Measurements from ENCODE around the gene NOP10.
"Not testable (repeated sequence)": the region's sequence is repeated elsewhere in the genome, so short reads cannot be mapped to it uniquely, and the experiment has no call there.

NOP10 gene

DNA sequence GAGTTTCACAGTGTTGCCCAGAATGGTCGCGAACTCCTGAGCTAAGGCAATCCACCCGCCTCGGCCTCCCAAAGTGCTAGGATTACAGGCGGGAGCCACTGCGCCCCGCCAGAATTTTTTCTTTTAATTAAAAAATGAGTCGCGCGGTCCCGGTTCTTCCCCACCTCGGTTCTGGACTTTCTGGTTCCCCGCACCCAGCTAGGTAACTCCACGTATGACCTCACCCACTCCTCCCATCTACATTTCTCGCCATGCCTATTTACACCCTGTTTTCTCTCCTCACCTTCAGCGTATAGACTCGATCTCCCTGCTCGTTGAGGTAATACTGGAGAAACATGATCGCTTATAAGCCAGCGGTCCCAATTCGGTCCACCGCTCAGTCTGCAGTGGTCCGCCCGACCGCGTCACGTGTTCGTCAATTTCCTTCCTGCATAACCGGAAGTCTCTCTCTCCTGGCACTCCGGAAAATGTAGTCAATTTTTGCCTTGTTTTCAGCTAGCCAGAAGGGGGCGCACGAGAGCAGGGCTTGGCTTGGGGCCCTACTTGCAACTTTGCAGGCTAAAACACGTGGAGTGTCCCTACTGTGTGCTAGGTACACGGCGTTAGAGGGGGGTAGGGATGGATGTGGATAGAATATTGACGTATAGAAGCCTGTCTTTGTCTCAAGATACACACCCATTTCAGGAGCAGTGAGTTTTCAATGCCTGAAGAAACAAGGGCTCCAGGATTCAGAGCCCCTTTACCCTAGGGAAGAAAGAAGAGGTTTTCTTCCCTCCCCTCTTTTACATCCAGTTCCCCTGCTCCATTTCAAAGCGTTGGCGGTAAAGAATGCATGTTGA lies at the start of gene NOP10, which contains the start of gene NUTM1:
TSS of gene NOP10 (minus strand) at position 400 of the 839 bp plus-strand sequence. CDS start at position 337, 63 bp downstream.
TSS of gene NUTM1 (plus strand) at position 579 of the 839 bp plus-strand sequence. CDS start 382 bp downstream, outside the sequence.
- DNase-seq (ENCODE audit: low spot score) = peak; percentile 96

DNA sequence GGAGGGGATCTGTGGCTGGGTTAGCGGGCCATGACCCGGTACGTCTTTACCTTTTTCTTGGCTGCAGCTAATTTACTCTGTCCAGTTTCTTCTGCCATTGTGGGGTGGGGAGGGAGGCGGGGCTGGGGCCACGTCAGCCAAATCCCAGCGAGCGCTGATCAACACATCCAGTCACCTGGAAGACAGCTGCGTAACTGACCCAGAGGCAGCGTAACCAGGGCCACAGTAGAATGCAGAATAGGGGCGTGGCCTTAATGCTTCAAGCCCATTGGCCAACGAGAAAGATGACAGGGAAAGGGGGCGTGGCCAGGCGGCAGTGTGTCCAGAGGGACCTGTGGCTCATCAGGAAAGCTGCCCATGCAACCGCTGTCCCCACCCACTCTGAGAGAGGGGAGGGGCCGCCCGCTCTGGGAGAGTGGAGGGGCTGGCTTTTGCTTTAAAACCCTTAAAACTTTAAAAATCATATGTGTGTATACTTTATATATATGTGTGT lies 46.7 kb upstream of the NOP10 start:
- DNase-seq (ENCODE audit: low spot score) = not testable (repeated sequence)

DNA sequence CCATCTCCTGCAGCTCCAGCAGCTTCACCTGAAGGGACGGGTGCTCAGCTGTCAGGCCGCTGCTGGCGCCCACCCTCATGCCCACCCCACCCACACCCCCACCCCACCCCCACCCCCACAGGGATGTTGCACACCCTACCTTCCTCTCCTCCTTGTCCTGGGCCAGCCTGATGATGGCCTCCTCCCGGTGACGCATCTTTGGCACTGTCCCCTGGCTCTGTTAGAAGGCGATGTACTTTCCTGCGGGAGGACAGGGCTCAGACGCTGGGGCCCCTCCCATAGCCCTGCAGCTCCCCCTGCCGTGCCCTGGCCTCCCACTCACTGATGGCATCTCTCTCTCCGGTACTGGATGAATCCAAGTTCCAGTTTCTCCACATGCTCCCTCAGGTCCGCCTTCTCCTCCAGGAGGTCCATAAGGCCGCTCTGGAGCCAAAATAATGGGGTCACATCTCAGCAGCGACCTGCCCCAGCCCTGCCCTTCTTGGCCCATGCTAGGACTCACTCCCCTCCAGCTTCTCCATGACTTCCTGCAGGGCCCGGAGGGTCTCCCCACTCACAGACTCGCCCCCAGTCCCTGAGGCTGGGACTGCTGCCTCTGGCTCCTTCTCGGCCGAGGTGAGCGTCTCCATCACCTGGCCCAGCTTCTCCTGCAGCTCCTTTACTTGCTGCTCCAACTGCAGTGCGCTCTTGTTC lies 39.0 kb upstream of the NOP10 start:
- not testable (repeated sequence) for DNase-seq (ENCODE audit: low spot score)

DNA sequence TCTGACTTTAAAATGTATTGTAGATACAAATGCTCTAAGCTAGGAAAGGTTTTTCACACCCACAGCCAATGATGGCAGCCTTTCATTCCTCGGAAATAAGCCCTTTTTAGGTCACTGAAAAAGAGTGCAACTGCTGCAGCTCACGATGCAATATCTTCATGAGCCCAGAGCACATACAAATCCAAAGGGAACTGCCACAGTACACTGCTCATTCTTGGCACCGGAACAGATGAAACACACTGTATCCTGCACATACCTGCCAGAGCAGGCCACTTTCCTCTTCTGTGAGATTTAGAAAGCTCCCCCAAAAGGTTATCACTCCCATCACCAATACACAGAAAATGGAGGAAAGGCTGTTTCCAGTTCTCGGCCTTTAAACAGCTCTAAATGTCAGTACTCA lies 37.6 kb upstream of the NOP10 start:
- not testable (repeated sequence) for DNase-seq (ENCODE audit: low spot score)

DNA sequence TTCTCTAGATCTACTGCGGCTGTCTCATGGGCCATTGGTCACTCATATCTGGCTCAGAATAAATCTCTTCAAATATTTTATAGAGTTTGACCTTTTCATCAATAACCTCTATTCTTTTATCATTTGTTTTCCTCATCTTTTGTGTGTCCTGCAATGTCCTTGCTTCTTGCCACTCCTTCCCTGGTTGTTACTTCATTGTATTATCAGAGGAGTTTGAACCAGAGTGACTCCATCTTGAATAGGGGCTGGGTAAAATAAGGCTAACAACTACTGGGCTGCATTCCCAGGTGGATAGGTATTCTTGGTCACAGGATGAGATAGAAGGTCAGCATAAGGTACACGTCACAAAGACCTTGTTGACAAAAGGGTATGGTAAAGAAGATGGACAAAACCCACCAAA lies 33.9 kb upstream of the NOP10 start:
- DNase-seq (ENCODE audit: low spot score) = no peak

DNA sequence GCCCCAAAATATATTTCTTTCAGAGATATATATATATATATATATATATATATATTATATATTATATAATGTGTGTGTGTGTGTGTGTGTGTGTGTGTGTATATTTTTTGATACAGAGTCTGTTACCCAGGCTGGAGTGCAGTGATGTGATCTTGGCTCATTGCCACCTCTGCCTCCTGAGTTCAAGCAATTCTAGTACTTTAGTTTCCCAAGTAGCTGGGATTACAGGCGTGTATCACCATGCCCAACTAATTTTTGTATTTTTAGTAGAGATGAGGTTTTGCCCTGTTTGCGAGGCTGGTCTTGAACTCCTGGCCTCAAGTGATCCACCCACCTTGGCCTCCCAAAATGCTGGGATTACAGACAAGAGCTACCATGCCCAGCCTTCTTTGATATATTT lies 32.6 kb upstream of the NOP10 start:
- DNase-seq (ENCODE audit: low spot score) = not testable (repeated sequence)

DNA sequence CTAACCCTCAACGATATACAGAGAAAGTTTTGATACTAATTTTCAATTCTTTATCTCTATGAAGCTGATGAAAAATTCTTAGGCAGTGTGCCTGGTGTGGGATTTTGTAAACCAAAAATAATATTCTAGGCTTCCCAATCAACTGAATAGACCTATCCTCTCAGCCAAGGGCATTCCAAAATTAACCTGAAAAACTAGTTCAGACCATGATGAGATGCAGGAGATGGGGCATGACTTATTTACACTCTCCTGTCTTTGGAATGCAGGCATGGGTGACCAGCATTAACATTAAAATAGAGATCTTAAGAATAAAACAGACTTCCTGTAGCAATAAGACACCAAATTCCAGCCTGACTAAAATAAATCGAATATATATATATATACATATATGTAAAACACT lies 31.9 kb upstream of the NOP10 start:
- DNase-seq (ENCODE audit: low spot score) = no peak

DNA sequence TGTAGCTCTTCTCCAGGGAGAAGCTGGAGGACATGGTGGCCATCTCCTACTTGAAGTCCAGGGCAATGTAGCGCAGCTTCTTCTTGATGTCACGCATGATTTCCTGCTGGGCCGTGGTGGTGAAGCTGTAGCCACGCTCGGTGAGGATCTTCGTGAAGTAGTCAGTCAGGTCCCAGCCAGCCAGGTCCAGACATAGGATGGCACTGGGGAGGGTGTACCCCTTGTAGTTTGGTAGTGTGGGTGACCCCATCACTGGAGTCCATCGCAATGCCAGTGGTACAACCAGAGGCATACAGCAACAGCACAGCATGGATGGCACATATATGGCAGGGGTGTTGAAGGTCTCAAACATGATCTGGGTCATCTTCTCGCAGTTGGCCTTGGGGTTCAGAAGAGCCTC lies 31.0 kb upstream of the NOP10 start:
- no peak for DNase-seq (ENCODE audit: low spot score)

DNA sequence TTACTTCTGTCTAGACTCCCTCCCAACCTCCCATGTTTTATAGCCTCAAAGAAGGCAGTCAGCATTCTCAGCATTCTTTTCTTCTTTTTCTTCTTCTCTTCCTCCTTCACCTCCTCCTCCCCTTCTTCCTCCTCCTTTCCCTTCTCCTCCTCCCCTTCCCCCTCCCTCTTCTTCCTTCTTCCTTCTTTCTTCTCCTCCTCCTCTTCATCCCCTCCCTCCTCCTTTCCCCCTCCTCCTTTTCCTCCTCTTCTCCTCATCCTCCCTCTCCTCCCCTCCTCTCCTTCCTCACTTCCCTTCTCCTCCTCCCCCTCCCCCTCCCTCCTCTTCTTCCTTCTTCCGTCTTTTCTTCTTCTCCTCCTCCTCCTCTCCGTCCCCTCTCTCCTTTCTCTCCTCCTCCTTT lies 27.7 kb upstream of the NOP10 start:
- no peak for DNase-seq (ENCODE audit: low spot score)

DNA sequence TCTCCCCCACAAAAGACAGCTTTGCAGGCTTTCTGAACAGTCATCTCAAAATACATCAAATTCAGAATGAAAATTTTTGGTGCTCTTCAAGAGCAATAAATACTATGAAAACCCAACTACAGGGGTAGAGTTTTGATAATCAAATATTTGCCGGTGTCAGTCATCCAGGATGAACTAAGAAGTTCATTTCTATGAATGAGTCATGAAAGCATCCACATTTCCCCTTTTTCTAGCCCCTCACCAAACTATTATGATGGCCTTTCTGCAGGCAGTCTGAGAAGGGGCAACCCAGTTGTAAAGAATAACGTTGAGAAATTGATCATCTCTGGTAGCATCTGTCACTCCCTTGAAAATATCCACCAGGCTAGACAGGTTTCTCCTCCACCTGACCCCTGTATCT lies 27.2 kb upstream of the NOP10 start:
- DNase-seq (ENCODE audit: low spot score) = no peak

DNA sequence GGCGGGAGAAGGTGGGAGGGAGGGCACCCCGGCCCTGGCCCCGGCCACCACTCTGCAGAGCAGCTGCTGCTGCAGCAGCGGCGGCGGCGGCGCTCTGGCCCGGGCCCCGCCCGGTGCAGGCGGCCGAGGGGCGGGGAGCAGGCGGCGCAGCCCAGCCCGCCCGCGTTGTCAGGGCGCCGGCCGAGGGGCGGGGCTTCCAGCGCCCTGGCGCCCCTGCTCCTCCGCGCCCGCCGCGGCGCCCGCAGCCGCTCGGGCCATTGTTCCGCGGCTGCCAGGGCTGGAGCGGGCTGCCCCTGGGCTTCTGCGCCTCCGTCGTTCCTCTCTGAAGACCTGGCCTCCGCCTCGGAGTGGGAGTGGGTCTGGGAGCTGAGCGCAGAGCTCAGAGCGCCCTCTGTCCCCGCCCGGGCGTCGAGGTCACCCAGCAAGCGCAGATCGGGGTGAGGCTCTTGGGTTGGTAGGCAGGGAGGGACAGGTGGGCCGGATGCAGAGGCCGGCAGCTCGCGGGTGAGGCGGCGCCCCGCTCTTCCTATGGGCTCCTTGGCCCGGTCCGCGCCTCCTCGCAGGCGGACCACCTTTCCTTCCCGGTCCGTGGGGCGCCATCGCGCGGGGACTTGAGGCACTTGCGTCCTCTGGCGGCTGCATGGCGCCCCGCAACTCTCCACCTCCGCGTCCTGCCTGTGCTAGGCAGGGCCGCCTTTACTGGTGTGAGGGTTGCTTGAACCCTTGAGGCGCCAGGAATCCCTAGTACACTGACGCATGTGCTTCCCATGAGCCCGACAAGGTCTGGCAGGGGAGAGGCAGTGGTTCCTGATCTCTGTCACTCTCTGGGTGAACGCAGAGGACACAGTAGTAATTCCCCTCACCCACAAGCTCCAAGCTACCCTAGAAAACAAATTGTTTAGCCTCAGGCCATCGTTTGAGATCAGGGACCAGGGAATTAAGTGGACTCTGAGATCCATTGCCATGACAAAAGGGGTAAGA lies 24.5 kb upstream of the NOP10 start, which contains the start of gene LPCAT4:
TSS of gene LPCAT4 (minus strand) at position 96 of the 981 bp plus-strand sequence. CDS start 96 bp downstream, outside the sequence.
- peak; percentile 90 for DNase-seq (ENCODE audit: low spot score)

DNA sequence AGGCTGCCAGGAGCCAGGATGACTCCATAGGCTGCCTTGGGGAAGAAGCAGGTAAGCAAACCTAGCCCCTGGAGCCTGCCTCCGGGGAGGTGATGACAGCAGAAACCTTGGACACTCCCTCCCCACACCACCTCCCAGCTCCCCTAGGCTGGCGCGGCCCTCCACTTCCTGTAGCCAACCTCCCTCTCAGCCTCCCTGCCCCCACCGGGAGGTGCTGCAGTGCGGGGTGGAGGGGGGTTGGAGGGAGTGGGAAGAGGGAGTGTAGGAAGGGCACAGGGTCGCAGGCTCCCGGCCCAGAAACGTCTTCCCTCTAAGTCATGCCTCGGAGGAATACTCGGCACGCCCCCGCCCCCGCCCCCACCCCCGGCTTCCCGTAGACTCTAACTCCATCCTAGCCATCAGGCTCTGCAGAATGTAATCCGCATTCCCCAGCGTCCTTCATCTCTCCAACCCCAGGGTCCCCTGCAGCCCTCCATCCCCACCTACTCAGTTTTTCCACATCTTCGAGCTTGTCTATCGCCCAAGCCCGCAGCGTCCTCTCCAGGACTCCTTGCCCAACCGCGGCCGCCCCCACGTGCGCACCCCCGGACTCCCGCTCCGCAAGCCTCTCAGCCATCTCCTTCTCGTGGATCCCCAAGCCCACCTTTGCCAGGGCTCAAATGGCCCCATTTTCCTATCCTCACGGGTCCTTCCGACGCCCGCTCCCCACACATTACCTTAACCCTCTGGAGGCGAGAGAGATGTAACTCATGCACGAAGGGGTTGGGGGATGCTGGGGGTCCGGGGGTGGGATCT lies 23.5 kb upstream of the NOP10 start:
- peak; percentile 81 for DNase-seq (ENCODE audit: low spot score)

DNA sequence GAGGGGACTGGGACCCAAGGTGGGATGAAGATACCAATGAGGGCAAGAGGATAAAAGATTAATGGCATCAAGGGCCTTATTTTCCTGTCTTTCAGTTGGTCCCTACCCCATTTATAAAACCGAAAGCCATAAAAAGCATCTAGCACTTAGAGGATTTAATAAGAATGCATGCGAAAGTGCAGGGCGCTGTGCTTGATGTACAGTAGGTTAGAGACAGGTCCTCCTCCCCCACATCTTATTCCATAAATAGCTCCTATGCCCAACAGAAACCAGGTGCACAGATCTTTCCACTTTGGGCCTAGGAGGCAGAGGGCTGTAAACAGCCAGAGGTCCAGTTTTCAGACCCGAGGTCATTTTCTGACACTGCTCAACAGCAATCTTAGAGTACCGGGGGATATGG lies 22.9 kb upstream of the NOP10 start:
- no peak for DNase-seq (ENCODE audit: low spot score)

DNA sequence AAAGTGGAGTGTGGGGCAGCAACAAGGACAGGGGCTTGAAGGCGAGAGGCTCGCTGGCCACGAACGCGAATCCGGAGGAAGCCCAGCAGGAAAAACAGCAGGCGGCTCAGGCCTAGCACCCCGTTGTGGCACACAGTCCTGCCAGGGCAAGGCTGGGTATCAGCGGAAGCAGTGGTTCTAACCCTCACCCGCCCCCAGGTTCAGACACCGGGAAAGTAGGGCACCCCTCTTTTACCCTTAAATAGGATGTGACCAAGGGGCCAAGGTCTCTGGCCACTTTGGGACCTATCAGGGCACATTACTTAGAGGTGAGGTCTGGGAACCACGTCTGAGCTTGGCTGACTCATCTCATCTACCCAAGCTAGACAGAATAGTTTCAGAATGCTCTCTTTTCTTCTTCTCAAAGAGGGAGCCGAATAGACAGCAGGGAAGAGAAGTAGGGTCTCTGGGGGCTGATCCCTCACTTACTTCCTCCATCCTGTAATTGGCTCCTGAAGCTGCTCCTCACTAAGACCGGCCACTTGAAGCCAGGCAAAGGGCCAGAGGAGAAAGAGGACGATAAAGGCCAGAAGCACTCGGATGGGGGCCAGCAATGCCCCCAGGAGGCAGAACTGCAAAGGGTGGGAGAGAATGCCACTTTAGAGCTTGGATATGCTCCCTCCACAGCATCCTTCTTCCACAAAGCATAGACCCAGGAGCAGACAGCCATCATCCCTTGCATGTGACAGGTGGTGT lies 22.3 kb upstream of the NOP10 start:
- no peak for DNase-seq (ENCODE audit: low spot score)

DNA sequence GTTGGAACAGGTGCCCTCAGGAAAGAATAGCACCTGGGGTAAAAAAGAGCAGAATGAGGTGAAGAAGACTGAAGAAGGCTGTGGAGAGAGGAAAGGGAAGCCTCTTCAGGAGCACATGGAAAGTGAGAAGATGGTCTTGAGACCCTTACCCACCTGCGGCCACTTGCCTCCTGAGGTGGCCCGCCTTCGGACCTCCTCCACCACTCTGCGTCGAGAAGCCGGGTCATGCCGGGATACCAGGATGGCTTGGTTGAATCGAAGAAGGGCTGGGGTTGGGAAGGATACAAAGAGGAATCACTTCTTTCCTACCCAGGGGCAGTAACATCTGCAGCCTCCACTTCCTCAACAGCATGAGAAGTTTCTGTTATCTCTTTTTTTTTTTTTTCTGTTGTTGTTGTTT lies 21.1 kb upstream of the NOP10 start:
- DNase-seq (ENCODE audit: low spot score) = no peak

DNA sequence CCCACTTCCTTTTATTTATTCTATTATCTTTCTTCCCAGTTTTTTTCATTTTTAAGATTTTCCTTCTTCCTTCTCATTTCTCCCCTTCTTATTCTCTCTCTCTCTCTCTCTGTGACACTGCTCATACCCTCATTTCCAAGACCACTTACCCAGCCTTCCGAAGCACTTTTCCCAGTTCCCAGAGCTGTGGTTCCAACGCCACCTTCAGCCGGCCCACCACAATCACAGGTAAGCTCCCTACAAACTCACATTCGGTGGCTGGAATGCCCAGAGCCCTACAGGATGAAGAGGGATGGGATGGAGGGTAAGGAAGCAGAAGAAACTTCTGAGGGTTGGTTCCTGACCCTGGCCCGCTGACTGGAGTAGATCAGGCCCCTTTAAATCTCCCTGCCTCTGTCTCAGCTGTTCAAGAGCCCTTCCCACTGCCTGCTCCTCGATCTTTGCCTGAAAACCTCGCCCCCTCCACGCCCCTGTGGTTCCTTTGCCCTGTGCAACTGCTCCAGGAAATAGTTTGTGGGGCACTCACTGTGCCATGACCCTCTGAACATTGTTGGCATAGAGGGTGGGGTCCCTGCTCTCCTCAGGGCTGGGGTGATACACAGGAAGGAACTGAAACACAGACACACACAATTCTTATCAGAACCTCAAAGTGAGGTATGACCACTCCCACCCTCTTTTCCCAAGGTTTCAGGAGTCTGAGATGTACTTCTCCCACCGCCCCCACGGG lies 19.3 kb upstream of the NOP10 start:
- DNase-seq (ENCODE audit: low spot score) = no peak

DNA sequence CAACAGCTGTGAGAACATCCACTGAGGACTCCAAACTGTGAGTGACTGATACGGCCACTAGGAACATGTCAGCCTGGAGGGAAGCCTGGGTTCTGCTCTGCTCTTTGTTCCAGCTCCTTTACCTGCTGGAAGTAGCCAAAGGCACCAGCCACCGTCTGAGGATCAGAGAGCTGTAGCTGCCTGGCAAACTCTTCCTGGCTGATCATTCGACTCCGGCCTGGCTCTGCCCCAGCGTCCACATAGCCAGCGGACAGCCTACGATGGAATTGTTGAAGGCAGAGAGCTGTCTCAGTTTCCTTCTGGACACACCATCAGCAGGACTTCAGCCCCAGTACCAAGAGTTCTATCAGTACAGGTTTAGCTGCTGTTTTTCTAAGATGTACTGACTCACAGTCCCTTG lies 18.3 kb upstream of the NOP10 start:
- DNase-seq (ENCODE audit: low spot score) = no peak

DNA sequence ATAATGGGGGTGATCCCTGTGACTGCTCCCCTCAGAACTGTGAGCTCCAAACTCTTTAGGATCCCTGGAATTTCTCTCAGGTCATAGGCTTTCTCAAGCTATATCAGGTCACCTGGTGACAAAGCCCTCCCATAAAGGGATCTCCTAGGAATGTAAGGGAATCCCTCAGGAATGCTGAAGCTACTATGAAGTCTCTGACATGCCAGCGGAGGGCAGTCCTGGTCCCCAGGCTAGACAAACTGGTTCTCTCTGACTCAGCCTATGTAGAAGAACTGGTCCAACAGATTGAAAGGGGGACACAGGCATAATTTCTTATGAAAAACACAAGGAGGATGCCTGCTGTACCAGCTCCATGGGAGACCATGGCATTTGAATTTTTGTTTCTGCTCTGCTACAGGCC lies 17.4 kb upstream of the NOP10 start:
- DNase-seq (ENCODE audit: low spot score) = no peak

DNA sequence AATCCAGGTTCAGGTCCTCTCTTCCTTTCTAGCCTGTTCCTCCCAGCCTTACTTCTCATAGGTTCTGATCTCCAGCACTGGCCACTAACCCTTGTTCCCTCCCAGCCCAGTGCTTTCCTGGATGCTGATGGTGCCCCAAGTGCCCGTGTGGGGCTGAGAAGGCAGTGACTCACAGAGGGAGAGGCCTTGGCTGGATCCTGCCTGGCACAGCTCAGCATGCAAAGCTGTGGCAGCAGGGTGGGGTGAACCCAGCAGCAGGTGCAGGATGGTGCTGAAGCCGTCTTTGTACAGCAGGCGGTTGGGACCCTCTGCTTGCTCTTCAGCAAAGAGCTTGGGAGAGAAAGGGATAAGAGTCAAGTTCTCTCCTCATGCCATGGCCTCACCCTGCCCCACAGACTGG lies 16.5 kb upstream of the NOP10 start:
- DNase-seq (ENCODE audit: low spot score) = no peak

DNA sequence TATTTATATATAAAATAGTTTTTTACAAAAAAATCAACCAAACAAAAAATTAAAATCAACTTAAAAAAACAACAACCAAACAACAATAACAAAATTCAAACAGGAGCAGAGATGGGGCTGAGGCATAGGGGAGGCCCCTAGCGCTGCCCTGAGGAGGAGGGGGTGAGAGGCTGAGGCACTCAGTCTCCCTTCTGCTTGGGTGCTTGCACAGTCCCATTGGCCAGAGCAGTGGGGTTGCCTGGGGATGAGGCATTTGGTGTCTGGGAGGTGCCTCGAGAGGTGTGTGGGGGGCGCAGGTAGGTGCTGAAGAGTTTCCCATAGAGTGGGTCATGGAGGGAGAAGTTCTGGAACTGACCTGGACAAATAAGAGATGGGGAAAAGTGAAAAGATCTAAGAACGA lies 16.0 kb upstream of the NOP10 start:
- no peak for DNase-seq (ENCODE audit: low spot score)
